GM21717 (cell line): Measurements from ENCODE around the gene SBF2.
"Not testable (repeated sequence)": the region's sequence is repeated elsewhere in the genome, so short reads cannot be mapped to it uniquely, and the experiment has no call there.

Experiments used
- ATAC-seq: cut with Tn5 transposase; IDR thresholded peaks from one replicate; pipeline ENCODE4 v1.9.1; 2021; ENCODE audit warnings: mild to moderate bottlenecking, moderate library complexity; ENCODE audit not compliant: unreplicated experiment

SBF2 gene

GRCh38 chr11:9923280-9923679 is 370.7 kb downstream of the SBF2 start:
- ATAC-seq, result no peak

DNA sequence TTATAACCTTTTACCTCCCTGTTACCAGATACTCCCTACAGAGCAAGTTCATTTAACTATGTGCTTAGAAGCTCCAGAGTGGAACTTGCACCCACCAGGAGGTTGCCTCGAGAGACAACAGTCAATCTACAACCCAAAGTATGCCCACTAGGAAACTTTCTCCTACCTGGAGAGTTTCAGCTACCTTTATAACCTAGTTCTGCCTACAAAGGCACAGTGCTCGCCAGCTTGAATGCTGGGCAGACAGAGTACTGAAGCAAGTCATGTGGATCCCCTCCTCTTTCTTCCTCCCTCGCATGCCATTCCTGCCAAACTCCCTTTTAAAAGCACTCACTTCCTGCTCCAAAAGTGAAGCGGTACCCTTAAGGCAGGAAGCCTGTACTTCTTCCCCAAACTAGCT is 371.2 kb downstream of the SBF2 start:
- no peak for ATAC-seq

- no peak for ATAC-seq
Observed at GRCh38 chr11:9916480-9916879, 377.5 kb downstream of the SBF2 start.

GRCh38 chr11:9914064-9914463 is 380.0 kb downstream of the SBF2 start:
- ATAC-seq, result no peak

DNA sequence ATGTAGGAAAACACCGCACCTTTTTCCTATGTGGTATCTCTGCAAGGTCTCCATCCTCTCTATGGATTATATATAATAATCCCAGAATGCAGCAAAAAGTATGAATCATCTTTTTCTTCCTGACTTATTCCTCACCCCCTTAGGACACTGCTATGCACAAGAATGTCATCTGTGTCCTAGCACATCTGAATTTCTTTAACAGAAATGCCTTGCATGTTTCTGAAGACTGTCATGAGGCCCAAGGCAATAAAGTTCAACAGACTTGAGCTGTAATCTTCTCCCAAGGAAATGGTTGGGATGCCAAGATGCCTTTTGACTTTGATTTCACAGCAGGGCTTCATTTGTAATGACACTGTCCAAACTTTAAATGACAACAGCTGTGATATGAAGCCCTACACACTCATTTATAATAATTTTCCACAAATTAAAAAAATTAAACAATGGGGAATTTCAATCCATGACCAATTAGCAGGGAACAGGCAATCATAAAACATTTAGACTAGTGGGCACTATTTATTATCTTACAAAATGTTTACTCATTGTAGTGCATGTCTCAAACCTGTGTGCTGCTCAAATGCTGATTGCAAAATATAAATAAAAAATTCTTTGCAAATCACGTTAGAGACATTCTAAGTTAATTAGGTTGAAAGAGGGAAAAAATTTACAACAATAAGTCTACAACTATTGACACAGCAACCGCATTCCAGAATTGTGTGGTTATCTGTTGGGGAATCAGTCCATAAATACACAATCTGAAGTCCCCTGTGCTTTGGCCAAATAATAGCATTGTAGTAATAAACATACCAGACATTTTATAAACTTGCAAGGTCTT is 387.8 kb downstream of the SBF2 start:
- no peak for ATAC-seq

DNA sequence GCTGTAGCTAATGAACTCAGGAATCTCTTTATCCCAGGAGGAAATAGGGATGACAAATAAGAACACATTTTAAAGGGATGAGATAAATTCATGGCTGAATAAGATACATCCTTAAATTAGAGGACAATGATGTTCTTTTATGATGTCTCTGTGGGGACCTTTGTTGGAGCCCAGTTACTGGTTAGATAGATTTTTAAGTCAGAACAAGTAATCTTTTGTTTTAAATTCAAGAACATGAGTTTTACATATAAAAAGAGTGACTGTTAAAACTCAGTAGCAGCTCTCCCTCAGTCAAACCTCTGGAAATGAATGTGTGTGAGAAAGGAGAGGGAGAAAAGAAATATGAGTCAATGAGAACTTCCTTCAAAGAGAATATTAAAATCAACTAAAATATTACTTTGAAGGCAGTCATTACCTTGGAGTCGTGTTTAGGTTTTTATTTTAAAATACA is 388.5 kb downstream of the SBF2 start:
- no peak for ATAC-seq

DNA sequence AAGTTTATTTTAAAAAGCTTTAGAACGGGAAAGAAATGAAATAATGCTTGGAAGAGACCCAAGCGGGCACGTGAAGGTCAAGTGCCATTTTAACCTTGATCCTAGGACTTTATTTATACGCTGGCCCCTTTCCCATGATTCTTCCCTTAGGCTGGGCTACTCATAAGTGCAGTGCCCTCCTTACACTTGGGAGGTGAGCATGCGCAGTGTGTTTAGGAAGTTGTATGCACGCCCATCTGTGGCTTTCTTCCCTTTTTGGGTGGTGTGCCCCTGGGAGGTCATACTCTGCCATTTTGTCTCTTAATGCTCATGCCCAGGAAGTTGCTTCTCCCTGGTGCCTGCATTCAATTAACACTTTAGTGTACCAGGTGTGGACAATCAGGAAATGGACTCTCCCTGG is 390.4 kb downstream of the SBF2 start:
- ATAC-seq, result no peak

- no peak for ATAC-seq
Observed at GRCh38 chr11:9901943-9902342, 392.1 kb downstream of the SBF2 start.

DNA sequence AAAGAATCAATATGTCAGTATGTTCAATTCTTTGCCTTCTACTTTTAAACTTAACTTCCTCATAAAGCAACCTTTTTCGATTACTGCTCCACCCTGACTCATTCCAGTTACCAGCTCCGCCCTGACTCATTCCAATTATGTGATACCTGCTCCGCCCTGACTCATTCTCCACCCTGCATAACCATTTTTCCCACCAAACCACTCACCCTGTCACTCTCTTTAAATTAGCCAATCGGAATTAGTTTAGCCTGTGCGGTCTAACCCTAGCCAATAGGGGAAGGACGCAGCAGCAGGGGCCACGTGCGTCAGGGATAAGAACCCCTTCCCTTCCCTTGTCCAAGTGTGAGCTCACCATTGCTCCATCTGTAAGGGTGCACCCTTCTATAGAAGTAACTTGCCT is 393.8 kb downstream of the SBF2 start:
- not testable (repeated sequence) for ATAC-seq

DNA sequence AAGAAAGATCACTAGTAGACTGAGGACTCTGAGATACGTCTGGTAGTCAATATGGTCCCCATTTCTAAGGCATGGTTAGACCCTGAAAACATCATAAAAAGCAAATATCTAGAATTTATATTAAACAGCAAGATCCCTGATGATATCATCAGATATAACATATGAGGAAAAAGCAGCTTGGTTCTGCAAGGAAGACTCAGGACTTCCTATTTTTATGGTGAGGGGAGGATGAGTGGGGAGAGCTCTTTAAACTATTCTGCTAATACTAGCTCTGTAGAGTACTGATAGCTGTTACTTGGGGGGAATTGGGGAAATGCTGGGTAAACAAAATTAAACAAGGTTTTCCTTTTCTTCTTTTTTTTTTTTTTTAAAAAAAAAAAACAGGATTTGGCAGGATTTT is 394.3 kb downstream of the SBF2 start:
- ATAC-seq, result no peak

- no peak for ATAC-seq
Observed at GRCh38 chr11:9896902-9897301, 397.1 kb downstream of the SBF2 start.

- no peak for ATAC-seq
Observed at GRCh38 chr11:9895006-9895405, 399.0 kb downstream of the SBF2 start.

GRCh38 chr11:9893474-9893873 is 400.5 kb downstream of the SBF2 start:
- no peak for ATAC-seq

GRCh38 chr11:9888938-9889337 is 405.1 kb downstream of the SBF2 start:
- ATAC-seq, result no peak

- ATAC-seq, result no peak
Observed at GRCh38 chr11:9887472-9887871, 406.5 kb downstream of the SBF2 start.

- no peak for ATAC-seq
Observed at GRCh38 chr11:9886595-9886994, 407.4 kb downstream of the SBF2 start.

- ATAC-seq, result no peak
Observed at GRCh38 chr11:9884601-9885000, 409.4 kb downstream of the SBF2 start.

DNA sequence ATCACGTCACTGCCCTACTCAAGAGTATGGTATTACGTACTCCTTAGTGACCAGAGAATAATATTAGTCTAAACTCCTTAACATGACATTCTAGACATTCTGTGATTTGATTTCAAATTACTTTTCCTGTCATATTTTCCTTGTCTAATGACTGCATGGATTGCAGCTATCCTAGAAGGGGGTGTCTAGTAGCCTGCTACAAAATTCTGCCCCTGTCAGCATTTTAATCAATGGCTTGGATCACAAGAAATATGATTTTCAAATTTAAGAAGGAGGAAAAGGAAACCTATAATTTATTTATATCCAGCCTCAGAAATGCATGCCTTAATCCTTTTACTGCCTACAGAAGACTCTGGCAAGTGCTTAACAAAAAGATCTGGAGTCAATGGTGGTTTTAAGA is 413.4 kb downstream of the SBF2 start:
- no peak for ATAC-seq

GRCh38 chr11:9878936-9879335 is 415.1 kb downstream of the SBF2 start:
- ATAC-seq, result no peak

GRCh38 chr11:9876331-9876730 is 417.7 kb downstream of the SBF2 start:
- ATAC-seq, result no peak

DNA sequence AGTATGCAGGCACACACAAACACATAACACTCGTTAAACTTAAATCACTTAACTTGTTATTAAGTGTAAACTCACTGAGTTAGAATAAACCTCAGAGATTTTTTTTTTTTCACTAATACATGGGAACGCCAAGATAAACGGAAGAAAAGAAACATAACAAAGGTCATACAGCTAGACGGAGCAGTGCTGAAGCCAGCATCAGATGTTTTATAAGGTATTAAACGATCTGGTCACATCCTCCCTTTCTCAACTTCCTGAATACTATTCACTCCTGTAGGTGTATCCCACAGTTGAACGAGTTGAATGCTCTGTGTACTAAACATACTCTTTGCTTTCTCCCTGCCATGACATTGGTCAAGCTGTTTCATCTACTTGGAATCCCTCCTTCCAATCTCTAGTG is 418.2 kb downstream of the SBF2 start:
- ATAC-seq, result no peak

DNA sequence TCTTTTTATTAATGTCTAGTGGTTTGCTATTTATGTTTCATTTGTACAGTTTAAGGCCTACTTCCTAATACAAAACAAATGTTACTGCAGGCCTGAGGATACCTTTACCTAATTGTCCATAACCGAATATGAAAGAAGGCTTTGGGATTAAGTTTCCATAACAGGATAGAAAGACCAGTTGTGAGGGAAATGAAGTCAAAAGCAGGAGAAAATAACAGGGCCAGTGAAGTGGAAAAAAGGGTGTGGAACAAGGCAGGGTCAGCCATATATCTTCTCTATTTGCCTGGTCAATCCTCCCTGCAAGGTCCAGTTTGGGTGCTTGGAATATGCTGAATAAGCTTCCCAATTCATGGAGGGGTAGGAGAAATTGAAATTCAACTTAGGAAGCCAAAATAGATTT is 418.6 kb downstream of the SBF2 start:
- ATAC-seq, result no peak

- ATAC-seq, result no peak
Observed at GRCh38 chr11:9874466-9874865, 419.6 kb downstream of the SBF2 start.
